IMR-90 (cell line): ENCODE data around the gene STAT3. TPM values are rescaled to one million over a fixed set of nuclear protein-coding genes. Genes with fewer than 3 reads are reported as not detected.

Experiments used
- ATAC-seq: fragments of 200-7000 bp; cut with Tn5 transposase; 2 replicates; pipeline ENCODE4 v1.9.1; 2020; ENCODE audit warnings: low read depth, mild to moderate bottlenecking, moderate library complexity
- BruUV-seq: library from RNA; stranded (reverse); fragments of 400-500 nt; replicated peaks from 2 replicates; lab custom pipeline; 2021; lab: Mats Ljungman, UMichigan
- CTCF ChIA-PET: fragments of 300-600 bp; formaldehyde crosslinking; extraction: SDS; loops from one replicate; lab custom pipeline; 2021; ENCODE audit warnings: antibody characterized with exemption; lab: Yijun Ruan, JAX
- POLR2A ChIA-PET: fragments of 300-600 bp; sonication (Branson Sonifier 250); formaldehyde crosslinking; loops from one replicate; lab custom pipeline; 2022; ENCODE audit warnings: antibody characterized with exemption; ENCODE audit not compliant: unreplicated experiment; lab: Charles Lee
- DNase-seq: peaks from one replicate; pipeline ENCODE4 v3.0.0; 2013
- H2AFZ ChIP-seq: replicated peaks from 2 replicates; pipeline ENCODE3; 2013; ENCODE audit warnings: low read length, mild to moderate bottlenecking; ENCODE audit not compliant: poor library complexity
- H2AK5ac ChIP-seq: 2 replicates; pipeline ENCODE4 v1.6.1; 2013; ENCODE audit warnings: low read depth, low read length, inconsistent platforms
- H2AK9ac ChIP-seq: replicated peaks from 2 replicates; pipeline ENCODE3; 2013; ENCODE audit warnings: mild to moderate bottlenecking, low read depth, low read length, moderate library complexity; ENCODE audit not compliant: poor library complexity
- H2BK120ac ChIP-seq: 2 replicates; pipeline ENCODE4 v1.6.1; 2013; ENCODE audit warnings: low read depth, low read length, inconsistent platforms
- H2BK15ac ChIP-seq: 3 replicates; pipeline ENCODE4 v1.6.1; 2013; ENCODE audit warnings: low read depth, low read length, inconsistent platforms
- H2BK20ac ChIP-seq: 2 replicates; pipeline ENCODE4 v1.6.1; 2013; ENCODE audit warnings: low read depth, mild to moderate bottlenecking, inconsistent platforms, low read length, moderate library complexity
- H2BK5ac ChIP-seq: 2 replicates; pipeline ENCODE4 v1.6.1; 2013; ENCODE audit warnings: mild to moderate bottlenecking, low read depth, low read length, inconsistent platforms; ENCODE audit not compliant: poor library complexity, severe bottlenecking
- H3K14ac ChIP-seq: replicated peaks from 2 replicates; pipeline ENCODE4 v1.6.1; 2013; ENCODE audit warnings: low read depth, low read length, inconsistent platforms
- H3K18ac ChIP-seq: 2 replicates; pipeline ENCODE4 v1.6.1; 2013; ENCODE audit warnings: low read depth, low read length, control low read depth
- H3K23ac ChIP-seq: 2 replicates; pipeline ENCODE4 v1.6.1; 2013; ENCODE audit warnings: low read depth, low read length, inconsistent platforms
- H3K27ac ChIP-seq: 2 replicates; pipeline ENCODE4 v1.5.1; 2013; ENCODE audit warnings: mild to moderate bottlenecking, control low read depth, low read length; ENCODE audit not compliant: insufficient read depth
- H3K27me3 ChIP-seq: 2 replicates; pipeline ENCODE4 v1.6.1; 2013; ENCODE audit warnings: low read length; ENCODE audit not compliant: control insufficient read depth, insufficient read depth
- H3K36me3 ChIP-seq: 2 replicates; pipeline ENCODE4 v1.6.1; 2013; ENCODE audit warnings: low read length, mixed read lengths; ENCODE audit not compliant: control insufficient read depth, insufficient read depth
- H3K4ac ChIP-seq: 2 replicates; pipeline ENCODE4 v1.6.1; 2013; ENCODE audit warnings: low read depth, low read length, inconsistent platforms
- H3K4me1 ChIP-seq: 2 replicates; pipeline ENCODE4 v1.6.1; 2013; ENCODE audit warnings: low read length, mixed read lengths; ENCODE audit not compliant: control insufficient read depth, insufficient read depth
- H3K4me2 ChIP-seq: 2 replicates; pipeline ENCODE4 v1.6.1; 2013; ENCODE audit warnings: low read depth, mild to moderate bottlenecking, control low read depth, low read length, moderate library complexity
- H3K4me3 ChIP-seq: 2 replicates; pipeline ENCODE4 v1.5.1; 2013; ENCODE audit warnings: low read depth, mild to moderate bottlenecking, control low read depth, low read length, moderate library complexity; ENCODE audit not compliant: insufficient read depth
- H3K56ac ChIP-seq: 2 replicates; pipeline ENCODE4 v1.6.1; 2013; ENCODE audit warnings: low read length, inconsistent platforms; ENCODE audit not compliant: insufficient read depth; ENCODE audit errors: extremely low read depth
- H3K79me1 ChIP-seq, 2 experiments: 2 replicates each; pipeline ENCODE4 v1.6.1; 2013; ENCODE audit warnings: low read length in 2 of 2, inconsistent platforms in 1 of 2, low read depth in 1 of 2
- H3K9ac ChIP-seq: 2 replicates; pipeline ENCODE4 v1.6.1; 2013; ENCODE audit warnings: low read depth, low read length, control low read depth
- H3K9me1 ChIP-seq: 2 replicates; pipeline ENCODE4 v1.6.1; 2013; ENCODE audit warnings: low read length, inconsistent platforms; ENCODE audit not compliant: insufficient read depth
- H3K9me3 ChIP-seq: 2 replicates; pipeline ENCODE4 v1.6.1; 2013; ENCODE audit warnings: low read length; ENCODE audit not compliant: control insufficient read depth, insufficient read depth
- H4K20me1 ChIP-seq: 2 replicates; pipeline ENCODE4 v1.6.1; 2013; ENCODE audit warnings: low read length, inconsistent platforms; ENCODE audit not compliant: insufficient read depth
- H4K5ac ChIP-seq: 2 replicates; pipeline ENCODE4 v1.6.1; 2013; ENCODE audit warnings: mild to moderate bottlenecking, low read depth, low read length, control low read depth
- H4K8ac ChIP-seq, 2 experiments: 2 replicates each; pipeline ENCODE4 v1.6.1; 2013; ENCODE audit warnings: low read depth in 2 of 2, low read length in 2 of 2, control low read depth in 1 of 2, inconsistent platforms in 1 of 2
- H4K91ac ChIP-seq: 2 replicates; pipeline ENCODE4 v1.6.1; 2013; ENCODE audit warnings: low read depth, low read length, inconsistent platforms; ENCODE audit not compliant: insufficient read depth
- POLR2A ChIP-seq: IDR thresholded peaks from 2 replicates; pipeline ENCODE4 v1.6.1; 2012; ENCODE audit warnings: mild to moderate bottlenecking, low read depth, low read length
- WGBS, 2 experiments: methylation state at CpG; one replicate each; pipeline versions ENCODE4 v1.1.5 to v1.1.7; 2013; ENCODE audit warnings: missing lambda C conversion rate in 2 of 2; ENCODE audit not compliant: insufficient read length in 1 of 2; ENCODE audit errors: extremely low coverage in 2 of 2; 5-methylcytosine and 5-hydroxymethylcytosine counted together
- dilution Hi-C: fragments of 300-500 bp; cut with HindIII; formaldehyde crosslinking; loops from one replicate; pipeline ENCODE4 v1.14.3; 2018; ENCODE audit warnings: low sequenced_read_pairs; ENCODE audit not compliant: unreplicated experiment
- in situ Hi-C: fragments of 300-500 bp; cut with MboI; formaldehyde crosslinking; loops from 3 replicates; pipeline ENCODE4 v1.14.3; 2019; ENCODE audit warnings: low sequenced_read_pairs, inconsistent platforms, mixed read lengths
- intact Hi-C: fragments of 100-400 bp; cut with micrococcal nuclease; formaldehyde crosslinking; loops from 2 replicates; pipeline ENCODE4 v1.10.0; 2022
- polyA plus RNA-seq, 3 experiments: library from polyadenylated mRNA; depleted of rRNA; stranded (reverse); fragments of >200 nt; gene quantifications; 2 replicates each; pipeline ENCODE4 v1.2.3, GENCODE V29; 2012; ENCODE audit warnings: low replicate concordance in 1 of 3
- total RNA-seq: library from RNA; depleted of rRNA; stranded (reverse); fragments of >200 nt; gene quantifications from 2 replicates; pipeline ENCODE4 v1.2.3, GENCODE V29; 2012
- TF ChIP-seq, protein P1 (sequence below): fragments of 150-350 bp; IDR thresholded peaks from 2 replicates; pipeline ENCODE4 v1.6.1; 2017; ENCODE audit warnings: mild to moderate bottlenecking, antibody characterized with exemption, low read length, low read depth

The STAT3 gene
- total and polyA plus RNA-seq, 2 of the 4 experiments (the other 2 are of a cell fraction): 47.2 to 66.3 TPM

GRCh38 chr17:42287977-42288802 lies 100.1 kb downstream of the STAT3 start, which contains the start of gene STAT5A:
Gene STAT5A (plus strand): TSS chr17:42288498. CDS start chr17:42289412, 914 bp downstream.
- H3K36me3 ChIP-seq: no peaks in the 10 kb centered on the region
- peak within 1 kb of the TSS; percentile 4 for H4K5ac ChIP-seq
- no peak within 1 kb of the TSS for H2BK5ac ChIP-seq
- H3K23ac ChIP-seq: peak within 1 kb of the TSS; percentile 67; the same call in 1 of the 2 replicates
- no peak for TF ChIP-seq POLR2A
- TF ChIP-seq, protein P1, sequence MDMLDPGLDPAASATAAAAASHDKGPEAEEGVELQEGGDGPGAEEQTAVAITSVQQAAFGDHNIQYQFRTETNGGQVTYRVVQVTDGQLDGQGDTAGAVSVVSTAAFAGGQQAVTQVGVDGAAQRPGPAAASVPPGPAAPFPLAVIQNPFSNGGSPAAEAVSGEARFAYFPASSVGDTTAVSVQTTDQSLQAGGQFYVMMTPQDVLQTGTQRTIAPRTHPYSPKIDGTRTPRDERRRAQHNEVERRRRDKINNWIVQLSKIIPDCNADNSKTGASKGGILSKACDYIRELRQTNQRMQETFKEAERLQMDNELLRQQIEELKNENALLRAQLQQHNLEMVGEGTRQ: peak; percentile 82
- intact Hi-C loops (no loop called here), in situ Hi-C loops (no loop called here), dilution Hi-C loops (no loop called here)
- H3K4me1 ChIP-seq: peaks cover 14% of the 10 kb centered on the region
- H3K18ac ChIP-seq: no peak within 1 kb of the TSS
- ATAC-seq: peak; percentile 96
- no peak within 1 kb of the TSS for H2BK20ac ChIP-seq
- H3K56ac ChIP-seq: no peak within 1 kb of the TSS
- H2BK120ac ChIP-seq: peak within 1 kb of the TSS; percentile 14; the same call in 1 of the 2 replicates
- ChIA-PET POLR2A (no interaction called here), CTCF (no interaction called here)
- H4K8ac ChIP-seq: peak within 1 kb of the TSS; percentile 74 to 83; a peak in 3 of 4 replicates
- H3K27me3 ChIP-seq: no peaks in the 10 kb centered on the region; the same call in 1 of the 2 replicates
- H3K4me2 ChIP-seq: peak within 1 kb of the TSS; percentile 63
- H3K9ac ChIP-seq: peak within 1 kb of the TSS; percentile 28
- WGBS, 2 experiments: 10% methylated on average over 38 of the region's 88 CpGs; no CpG with 5 or more reads in 1 of the 2 experiments
- H2BK15ac ChIP-seq: no peak within 1 kb of the TSS
- peak within 1 kb of the TSS; percentile 63 for H3K4me3 ChIP-seq
- H2AK5ac ChIP-seq: peak within 1 kb of the TSS; percentile 60; the same call in 1 of the 2 replicates
- H3K79me1 ChIP-seq: no peaks in the 10 kb centered on the region
- H4K20me1 ChIP-seq: no peaks in the 10 kb centered on the region
- H4K91ac ChIP-seq: no peak within 1 kb of the TSS
- no peak within 1 kb of the TSS; the same call in 1 of the 2 replicates for H3K27ac ChIP-seq
- no peaks in the 10 kb centered on the region for H3K9me3 ChIP-seq
- H3K4ac ChIP-seq: peak within 1 kb of the TSS; percentile 22
- H2AFZ ChIP-seq: peak within 1 kb of the TSS; percentile 92
- peak; percentile 69 for DNase-seq
- BruUV-seq: no TSS peak
- peak within 1 kb of the TSS; percentile 75 for H2AK9ac ChIP-seq
- H3K9me1 ChIP-seq: 0 out of 2 replicates have a peak, but pooled peaks cover 4% of the 10 kb centered on the region
- peak within 1 kb of the TSS; percentile 65; the same call in 1 of the 2 replicates for H3K14ac ChIP-seq
